Dendritic cell treated with granulocyte-macrophage colony-stimulating factor and Interleukin-4, amounts not matched to agents 40 ng/mL and 50 ng/mL, for 4 days (primary cell): ENCODE data around the gene TEAD2.
"Not testable (repeated sequence)": the region's sequence is repeated elsewhere in the genome, so short reads cannot be mapped to it uniquely, and the experiment has no call there.

Experiments used
- H3K27ac Mint-ChIP-seq: one replicate; pipeline ENCODE4 v1.8.0; 2022; ENCODE audit warnings: mild to moderate bottlenecking, mixed read lengths
- H3K27me3 Mint-ChIP-seq: one replicate; pipeline ENCODE4 v1.8.0; 2022; ENCODE audit warnings: mild to moderate bottlenecking, mixed read lengths
- H3K36me3 Mint-ChIP-seq: one replicate; pipeline ENCODE4 v1.8.0; 2022; ENCODE audit warnings: low read depth, mixed read lengths
- H3K4me1 Mint-ChIP-seq: one replicate; pipeline ENCODE4 v1.8.0; 2022; ENCODE audit warnings: low read depth, mixed read lengths
- H3K4me3 Mint-ChIP-seq: one replicate; pipeline ENCODE4 v1.8.0; 2022; ENCODE audit warnings: mild to moderate bottlenecking, moderate library complexity, mixed read lengths
- H3K9me3 Mint-ChIP-seq: one replicate; pipeline ENCODE4 v1.8.0; 2022; ENCODE audit warnings: mixed read lengths
- intact Hi-C: fragments of 100-400 bp; cut with micrococcal nuclease; formaldehyde crosslinking; loops from one replicate; pipeline ENCODE4 v1.15.0; 2022

TEAD2 gene

GRCh38 chr19:49325756-49326155 lies 36.5 kb downstream of the TEAD2 start:
- H3K4me3 Mint-ChIP-seq, H3K27ac Mint-ChIP-seq, intact Hi-C loops, H3K27me3 Mint-ChIP-seq, H3K9me3 Mint-ChIP-seq, H3K36me3 Mint-ChIP-seq: not testable (repeated sequence)
- peaks cover 28% of the 10 kb centered on the region for H3K4me1 Mint-ChIP-seq

GRCh38 chr19:49324801-49325576 lies 37.2 kb downstream of the TEAD2 start, which contains the start of gene SLC6A16:
SLC6A16 (minus strand) TSS chr19:49325191; CDS start chr19:49311347, 13,844 bp downstream.
- Mint-ChIP-seq H3K27ac (no peak within 1 kb of the TSS), H3K4me3 (no peak within 1 kb of the TSS)
- intact Hi-C loops = no loop called here

GRCh38 chr19:49318296-49318695 lies 43.9 kb downstream of the TEAD2 start:
- Mint-ChIP-seq H3K27ac (no peak overlapping the region), H3K4me3 (no peak overlapping the region), H3K9me3 (peaks cover 32% of the 10 kb centered on the region), H3K27me3 (no peaks in the 10 kb centered on the region), H3K4me1 (no peaks in the 10 kb centered on the region), H3K36me3 (no peaks in the 10 kb centered on the region)
- intact Hi-C loops = no loop called here

More at GRCh38 chr19:49324801-49325576, 37.2 kb downstream of the TEAD2 start, which contains the start of gene SLC6A16:
- Mint-ChIP-seq H3K27me3 (no peaks in the 10 kb centered on the region), H3K36me3 (no peaks in the 10 kb centered on the region), H3K9me3 (peaks cover 10% of the 10 kb centered on the region), H3K4me1 (peaks cover 23% of the 10 kb centered on the region)

DNA sequence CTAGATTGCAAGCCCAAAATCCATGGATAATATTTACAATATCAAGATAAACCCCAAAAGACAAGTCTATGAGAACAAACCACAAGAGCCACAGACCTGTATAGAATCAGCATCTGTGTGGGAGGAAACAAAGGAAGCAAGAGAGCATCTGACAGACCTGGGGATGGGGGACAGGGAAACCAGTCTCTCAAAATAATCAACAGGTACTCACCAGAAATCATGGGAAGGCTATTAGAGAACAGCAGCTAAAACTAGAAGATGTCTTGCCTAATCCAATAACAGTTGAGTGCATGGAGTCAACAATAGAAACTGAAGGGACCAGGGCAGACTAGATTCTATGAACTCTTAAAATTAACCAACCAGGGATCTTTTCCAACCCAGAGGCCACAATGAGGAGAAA lies 45.9 kb downstream of the TEAD2 start:
- H3K4me1 Mint-ChIP-seq = peaks cover 2% of the 10 kb centered on the region
- H3K27ac Mint-ChIP-seq = no peak overlapping the region
- intact Hi-C loops = no loop called here

DNA sequence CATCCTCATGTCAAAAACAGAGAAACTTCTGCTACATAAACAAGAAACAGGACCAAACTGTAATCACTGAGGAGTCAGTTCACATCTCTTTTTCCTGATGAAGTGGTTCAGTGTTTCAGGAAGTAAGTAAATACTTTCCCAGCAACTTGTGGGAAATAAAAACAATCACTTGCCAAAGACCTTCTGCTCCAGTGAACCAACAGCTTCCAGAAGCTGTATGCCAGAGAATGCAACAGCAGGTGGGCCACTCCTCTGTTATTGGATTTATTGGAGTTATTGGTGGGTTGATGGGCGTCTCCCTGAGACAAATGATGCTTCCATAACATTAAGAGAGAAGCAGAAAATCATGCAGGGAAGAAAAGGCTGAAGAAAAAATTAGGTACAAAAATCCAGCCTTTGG lies 47.1 kb downstream of the TEAD2 start:
- no peaks in the 10 kb centered on the region for H3K36me3 Mint-ChIP-seq

More for the DNA sequence above, 45.9 kb downstream of the TEAD2 start:
- Mint-ChIP-seq H3K27me3 (no peaks in the 10 kb centered on the region), H3K9me3 (peaks cover 29% of the 10 kb centered on the region), H3K36me3 (no peaks in the 10 kb centered on the region), H3K4me3 (no peak overlapping the region)

GRCh38 chr19:49309087-49309486 lies 53.1 kb downstream of the TEAD2 start:
- Mint-ChIP-seq H3K4me1 (peaks cover 25% of the 10 kb centered on the region), H3K27ac (no peak overlapping the region), H3K27me3 (peaks cover 3% of the 10 kb centered on the region), H3K36me3 (no peaks in the 10 kb centered on the region), H3K9me3 (no peaks in the 10 kb centered on the region), H3K4me3 (no peak overlapping the region)
- intact Hi-C loops = no loop called here

More for the DNA sequence above, 47.1 kb downstream of the TEAD2 start:
- H3K4me3 Mint-ChIP-seq = no peak overlapping the region
- H3K4me1 Mint-ChIP-seq = peaks cover 14% of the 10 kb centered on the region
- no peak overlapping the region for H3K27ac Mint-ChIP-seq
- intact Hi-C loops = no loop called here
- no peaks in the 10 kb centered on the region for H3K27me3 Mint-ChIP-seq
- peaks cover 27% of the 10 kb centered on the region for H3K9me3 Mint-ChIP-seq

GRCh38 chr19:49306734-49307133 lies 55.5 kb downstream of the TEAD2 start:
- H3K36me3 Mint-ChIP-seq, intact Hi-C loops, H3K4me3 Mint-ChIP-seq, H3K9me3 Mint-ChIP-seq, H3K27ac Mint-ChIP-seq, H3K27me3 Mint-ChIP-seq: not testable (repeated sequence)
- peaks cover 25% of the 10 kb centered on the region for H3K4me1 Mint-ChIP-seq

DNA sequence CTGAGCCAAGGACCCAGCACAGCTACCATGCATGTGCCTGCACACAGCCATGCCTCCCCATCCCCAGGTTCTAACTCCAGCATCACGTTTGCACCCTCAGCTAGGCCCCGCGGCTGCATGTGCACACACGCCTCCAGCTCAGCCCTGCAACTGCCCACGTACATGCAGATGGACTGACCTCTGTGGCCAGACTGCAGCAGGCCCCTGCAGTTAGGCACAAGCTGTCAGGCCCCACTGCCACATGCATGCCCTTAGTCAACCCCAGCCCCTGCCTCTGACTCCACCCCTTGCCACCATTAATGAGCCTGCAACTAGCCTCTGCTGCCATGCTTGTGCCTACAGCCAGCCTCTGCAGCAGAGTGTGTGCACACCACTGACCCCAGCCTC lies 60.4 kb downstream of the TEAD2 start:
- intact Hi-C loops = no loop called here
- Mint-ChIP-seq H3K4me1 (no peaks in the 10 kb centered on the region), H3K27me3 (peaks cover 20% of the 10 kb centered on the region), H3K4me3 (no peak overlapping the region), H3K36me3 (no peaks in the 10 kb centered on the region), H3K9me3 (no peaks in the 10 kb centered on the region), H3K27ac (no peak overlapping the region)

- Mint-ChIP-seq H3K9me3 (no peaks in the 10 kb centered on the region), H3K27me3 (peaks cover 20% of the 10 kb centered on the region), H3K27ac (no peak overlapping the region), H3K4me1 (no peaks in the 10 kb centered on the region), H3K4me3 (no peak overlapping the region), H3K36me3 (no peaks in the 10 kb centered on the region)
- intact Hi-C loops = no loop called here
These were observed 60.9 kb downstream of the TEAD2 start for GRCh38 chr19:49301165-49301865.

GRCh38 chr19:49298653-49299052 lies 63.6 kb downstream of the TEAD2 start:
- intact Hi-C loops, H3K4me1 Mint-ChIP-seq, H3K27ac Mint-ChIP-seq, H3K36me3 Mint-ChIP-seq, H3K4me3 Mint-ChIP-seq, H3K9me3 Mint-ChIP-seq: not testable (repeated sequence)
- H3K27me3 Mint-ChIP-seq = peaks cover 20% of the 10 kb centered on the region

DNA sequence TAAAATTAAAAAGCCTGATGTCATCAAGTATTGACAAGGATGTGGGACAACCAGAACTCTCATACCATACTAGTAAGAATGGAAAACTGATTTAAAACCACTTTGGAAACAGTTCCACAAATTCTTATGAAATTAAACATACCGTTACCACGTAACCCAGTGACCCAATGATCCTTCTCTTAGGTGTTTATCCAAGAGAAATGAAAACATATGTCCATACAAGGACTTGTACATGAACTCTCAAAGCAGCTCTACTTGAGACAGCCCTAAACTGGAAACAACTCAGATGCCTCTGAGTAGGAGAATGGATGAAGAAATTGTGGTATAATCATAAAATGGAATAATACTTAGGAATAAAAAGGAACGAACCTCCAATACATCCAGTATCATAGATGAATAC lies 64.8 kb downstream of the TEAD2 start:
- H3K9me3 Mint-ChIP-seq = no peaks in the 10 kb centered on the region
- H3K4me3 Mint-ChIP-seq = no peak overlapping the region
- intact Hi-C loops = no loop called here
- H3K27ac Mint-ChIP-seq = no peak overlapping the region
- no peaks in the 10 kb centered on the region for H3K36me3 Mint-ChIP-seq
- no peaks in the 10 kb centered on the region for H3K4me1 Mint-ChIP-seq
- H3K27me3 Mint-ChIP-seq = peaks cover 19% of the 10 kb centered on the region

- H3K4me1 Mint-ChIP-seq = no peaks in the 10 kb centered on the region
- H3K27ac Mint-ChIP-seq = no peak overlapping the region
- no peaks in the 10 kb centered on the region for H3K36me3 Mint-ChIP-seq
- peaks cover 13% of the 10 kb centered on the region for H3K27me3 Mint-ChIP-seq
- H3K9me3 Mint-ChIP-seq = no peaks in the 10 kb centered on the region
- H3K4me3 Mint-ChIP-seq = no peak overlapping the region
- intact Hi-C loops = no loop called here
These were observed 66.9 kb downstream of the TEAD2 start for GRCh38 chr19:49295208-49295880.

- Mint-ChIP-seq H3K4me3 (no peak overlapping the region), H3K9me3 (no peaks in the 10 kb centered on the region), H3K4me1 (no peaks in the 10 kb centered on the region), H3K36me3 (no peaks in the 10 kb centered on the region), H3K27ac (no peak overlapping the region), H3K27me3 (peaks cover 11% of the 10 kb centered on the region)
- intact Hi-C loops = no loop called here
These were observed 67.8 kb downstream of the TEAD2 start for GRCh38 chr19:49294401-49294800.
